ENCODE results near the gene GMPPA. TPM values are rescaled to one million over a fixed set of nuclear protein-coding genes. Genes with fewer than 3 reads are reported as not detected.

GMPPA gene
- total RNA-seq, 1 experiment from 2014 or later, result 78.1 TPM

DNA sequence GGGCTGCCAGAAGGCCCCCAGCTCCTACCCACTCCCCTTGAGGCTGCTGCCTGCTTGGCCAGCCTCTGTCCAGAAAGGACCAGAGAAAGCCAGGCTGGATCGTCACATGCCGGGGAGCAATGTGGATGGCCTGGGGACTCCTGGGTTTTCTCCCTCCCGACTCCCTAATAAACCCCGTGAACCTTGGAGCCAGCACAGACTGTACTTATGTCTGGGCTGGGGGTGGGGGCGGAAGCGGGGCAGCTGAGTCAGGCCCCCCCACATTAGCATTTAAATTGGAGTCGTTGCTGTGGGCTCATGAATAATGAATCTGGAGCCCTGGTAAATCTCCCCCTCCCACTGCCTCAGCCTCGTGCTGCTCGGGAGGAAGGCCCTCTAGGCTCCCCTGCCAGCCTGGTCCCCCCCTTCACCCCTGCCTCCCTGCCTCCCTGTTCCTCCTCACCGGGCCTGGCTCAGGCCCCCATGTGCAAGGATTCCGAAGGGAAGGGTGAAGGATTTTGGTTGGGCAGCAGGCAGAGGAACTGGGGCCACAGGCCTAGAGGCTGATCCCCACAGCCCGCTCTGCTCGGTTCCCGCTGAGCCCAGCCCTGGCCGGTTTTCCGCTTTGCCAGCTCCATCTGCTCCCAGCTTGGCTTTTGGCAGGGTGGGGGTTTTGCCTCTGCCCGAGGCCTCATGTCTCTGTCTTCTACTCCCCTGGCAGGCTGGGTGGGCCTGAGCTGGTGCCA is 8.3 kb downstream of the GMPPA start:
- no peak overlapping the region for H3K27ac ChIP-seq (ENCODE audit: low read length)
- no peak for ATAC-seq
- TF ChIP-seq, protein P1, sequence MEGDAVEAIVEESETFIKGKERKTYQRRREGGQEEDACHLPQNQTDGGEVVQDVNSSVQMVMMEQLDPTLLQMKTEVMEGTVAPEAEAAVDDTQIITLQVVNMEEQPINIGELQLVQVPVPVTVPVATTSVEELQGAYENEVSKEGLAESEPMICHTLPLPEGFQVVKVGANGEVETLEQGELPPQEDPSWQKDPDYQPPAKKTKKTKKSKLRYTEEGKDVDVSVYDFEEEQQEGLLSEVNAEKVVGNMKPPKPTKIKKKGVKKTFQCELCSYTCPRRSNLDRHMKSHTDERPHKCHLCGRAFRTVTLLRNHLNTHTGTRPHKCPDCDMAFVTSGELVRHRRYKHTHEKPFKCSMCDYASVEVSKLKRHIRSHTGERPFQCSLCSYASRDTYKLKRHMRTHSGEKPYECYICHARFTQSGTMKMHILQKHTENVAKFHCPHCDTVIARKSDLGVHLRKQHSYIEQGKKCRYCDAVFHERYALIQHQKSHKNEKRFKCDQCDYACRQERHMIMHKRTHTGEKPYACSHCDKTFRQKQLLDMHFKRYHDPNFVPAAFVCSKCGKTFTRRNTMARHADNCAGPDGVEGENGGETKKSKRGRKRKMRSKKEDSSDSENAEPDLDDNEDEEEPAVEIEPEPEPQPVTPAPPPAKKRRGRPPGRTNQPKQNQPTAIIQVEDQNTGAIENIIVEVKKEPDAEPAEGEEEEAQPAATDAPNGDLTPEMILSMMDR (conservative IDR thresholded peaks at IDR 0.05; ENCODE audit: low read depth, low read length), result no peak
- no peak for TF ChIP-seq EZH2phosphoT487 (IDR thresholded peaks at IDR 0.05; ENCODE audit: borderline replicate concordance, low read length)
- no peak for TF ChIP-seq EZH2 (IDR thresholded peaks at IDR 0.05; ENCODE audit: low read length, unreplicated experiment)

DNA sequence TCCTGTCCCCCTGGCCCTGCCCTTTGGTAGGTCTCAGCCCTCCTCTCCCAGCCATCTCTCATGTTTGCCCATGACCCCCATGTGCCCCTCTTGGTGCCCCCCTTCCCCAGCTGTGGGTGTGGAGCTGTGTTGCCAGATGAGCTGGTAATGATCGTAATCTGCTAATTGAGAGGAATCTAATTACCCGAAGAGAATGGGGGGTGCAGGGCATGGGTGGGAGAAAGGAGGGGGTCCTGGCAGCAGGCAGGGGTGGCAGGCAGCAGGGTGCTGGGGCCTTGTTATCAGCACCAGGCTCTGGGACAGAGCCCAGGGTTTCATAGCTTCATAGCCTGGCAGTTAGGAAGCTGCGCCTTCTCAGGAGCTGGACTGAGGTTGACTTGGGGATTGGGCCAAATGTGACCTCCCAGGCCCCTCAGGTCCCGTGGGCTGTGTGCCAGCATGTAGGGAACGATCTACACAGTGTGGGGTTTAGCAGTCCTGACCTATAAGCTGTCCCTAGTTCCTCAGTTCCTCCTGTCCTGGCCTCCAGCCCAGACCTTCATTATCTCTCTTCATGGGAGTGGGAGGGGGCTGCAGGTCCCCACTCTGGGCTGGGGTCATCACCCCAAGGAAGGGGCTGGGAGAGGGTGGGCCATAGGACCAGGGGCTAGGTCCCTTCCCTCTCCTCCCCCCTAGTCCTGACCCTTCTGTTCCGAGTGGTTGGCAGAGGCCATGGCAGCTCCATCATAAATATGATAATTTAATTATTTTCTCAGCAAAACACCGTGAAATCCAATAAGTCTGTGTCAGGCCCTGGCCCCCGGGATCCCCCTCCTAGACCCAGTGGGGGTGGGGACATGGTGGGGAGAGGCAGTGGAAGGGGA is 9.1 kb downstream of the GMPPA start:
- DNase-seq (no peak), ATAC-seq (no peak)
- POLR2A ChIA-PET (ENCODE audit: unreplicated experiment), result interaction anchor here (0.7 to 0.8 kb wide), 2 partner anchors 9 to 49 kb away, joined by 3 to 9 read pairs; partner anchors contain the start of gene GMPPA
- no peak overlapping the region for H2AFZ ChIP-seq (ENCODE audit: low read length)
- CTCF ChIA-PET, result interaction anchor here (1.0 kb wide), 2 partner anchors 9 to 20 kb away, joined by 3 to 8 read pairs; partner anchors contain the start of gene GMPPA
- no peaks in the 10 kb centered on the region for H3K36me3 ChIP-seq (ENCODE audit: low read depth, low read length)
- no peak overlapping the region for H3K4me3 ChIP-seq (ENCODE audit: low read length)
- no peak overlapping the region for H3K4me2 ChIP-seq (ENCODE audit: low read length)
- H3K9me3 ChIP-seq (ENCODE audit: low read length), result no peaks in the 10 kb centered on the region
- TF ChIP-seq, protein P1 (conservative IDR thresholded peaks at IDR 0.05; ENCODE audit: low read depth, low read length), result no peak
- TF ChIP-seq EZH2phosphoT487 (IDR thresholded peaks at IDR 0.05; ENCODE audit: borderline replicate concordance, low read length), result no peak
- no peak for TF ChIP-seq EZH2 (IDR thresholded peaks at IDR 0.05; ENCODE audit: low read length, unreplicated experiment)
- H3F3A ChIP-seq (ENCODE audit: low read length, unreplicated experiment), result no peaks in the 10 kb centered on the region
- no peak overlapping the region for H3K27ac ChIP-seq (ENCODE audit: low read length)
- no peak overlapping the region for H3K9ac ChIP-seq (ENCODE audit: low read length)
- no peaks in the 10 kb centered on the region for H3K79me2 ChIP-seq (ENCODE audit: low read length)
- H3K27me3 ChIP-seq (ENCODE audit: low read length), result peaks cover 26% of the 10 kb centered on the region
- intact Hi-C loops (cut with micrococcal nuclease), result no loop called here
- H3K4me1 ChIP-seq (ENCODE audit: insufficient read depth, low read length), result no peaks in the 10 kb centered on the region; the same call in 1 of the 2 replicates
- BruUV-seq (replicated peaks), result no TSS peak
- no peaks in the 10 kb centered on the region for H4K20me1 ChIP-seq (ENCODE audit: low read length)
- no peaks in the 10 kb centered on the region for H3K9me2 ChIP-seq (replicated peaks; ENCODE audit: low read length)

More for the DNA sequence above, 8.3 kb downstream of the GMPPA start:
- ChIA-PET CTCF (interaction anchor here (0.6 kb wide), 1 partner anchor 104 kb away, joined by 4 read pairs; no protein-coding TSS in a partner anchor), POLR2A (ENCODE audit: unreplicated experiment) (no interaction called here)
- DNase-seq, result no peak
- H3K27me3 ChIP-seq (ENCODE audit: low read length), result peaks cover 18% of the 10 kb centered on the region
- no peak overlapping the region for H3K9ac ChIP-seq (ENCODE audit: low read length)
- no peaks in the 10 kb centered on the region for H3K79me2 ChIP-seq (ENCODE audit: low read length)
- no peaks in the 10 kb centered on the region for H3K36me3 ChIP-seq (ENCODE audit: low read depth, low read length)
- H4K20me1 ChIP-seq (ENCODE audit: low read length), result no peaks in the 10 kb centered on the region
- no peaks in the 10 kb centered on the region; the same call in 1 of the 2 replicates for H3K4me1 ChIP-seq (ENCODE audit: insufficient read depth, low read length)
- H3K4me2 ChIP-seq (ENCODE audit: low read length), result no peak overlapping the region
- H3K9me2 ChIP-seq (replicated peaks; ENCODE audit: low read length), result no peaks in the 10 kb centered on the region
- BruUV-seq (replicated peaks), result no TSS peak
- no peaks in the 10 kb centered on the region for H3F3A ChIP-seq (ENCODE audit: low read length, unreplicated experiment)
- intact Hi-C loops (cut with micrococcal nuclease), result no loop called here
- no peak overlapping the region for H2AFZ ChIP-seq (ENCODE audit: low read length)
- H3K9me3 ChIP-seq (ENCODE audit: low read length), result no peaks in the 10 kb centered on the region
- no peak overlapping the region for H3K4me3 ChIP-seq (ENCODE audit: low read length)

Measured in PC-3 (cell line).